SK-N-SH treated with all-trans-retinoic acid at 6 μM for 48 hours (cell line): ENCODE results near the gene ANKEF1.

Experiments used
- ATAC-seq: fragments of 200-7000 bp; cut with Tn5 transposase; 3 replicates; pipeline ENCODE4 v1.9.1; 2020; ENCODE audit warnings: mild to moderate bottlenecking, moderate library complexity
- ARNTL ChIP-seq: fragments of 450-650 bp; formaldehyde crosslinking; IDR thresholded peaks from 2 replicates; pipeline ENCODE4 v1.5.0; 2020; ENCODE audit warnings: low read depth, mild to moderate bottlenecking, moderate library complexity, borderline replicate concordance
- BACH2 ChIP-seq: fragments of 250-450 bp; sonication (Bioruptor Pico); IDR thresholded peaks from 2 replicates; pipeline ENCODE4 v1.9.0; 2021; ENCODE audit warnings: mild to moderate bottlenecking, borderline replicate concordance
- ESRRG ChIP-seq: fragments of 250-450 bp; sonication (Bioruptor Pico); IDR thresholded peaks from 2 replicates; pipeline ENCODE4 v1.6.1; 2021; ENCODE audit warnings: mild to moderate bottlenecking
- OSR1 ChIP-seq: fragments of 250-450 bp; sonication (Bioruptor Pico); IDR thresholded peaks from 2 replicates; pipeline ENCODE4 v1.8.0; 2022; ENCODE audit warnings: moderate library complexity, mild to moderate bottlenecking, inconsistent platforms
- PATZ1 ChIP-seq: fragments of 250-450 bp; sonication (Bioruptor Pico); IDR thresholded peaks from 2 replicates; pipeline ENCODE4 v1.8.0; 2020; ENCODE audit warnings: mild to moderate bottlenecking, moderate library complexity, borderline replicate concordance
- PPARA ChIP-seq: fragments of 250-450 bp; sonication (Bioruptor Pico); IDR thresholded peaks from 2 replicates; pipeline ENCODE4 v1.5.0; 2020; ENCODE audit warnings: mild to moderate bottlenecking, borderline replicate concordance
- RARB ChIP-seq: fragments of 250-450 bp; sonication (Bioruptor Pico); IDR thresholded peaks from 2 replicates; pipeline ENCODE4 v1.8.0; 2021; ENCODE audit warnings: mild to moderate bottlenecking, moderate library complexity
- SNAI2 ChIP-seq: fragments of 250-450 bp; sonication (Bioruptor Pico); IDR thresholded peaks from 2 replicates; pipeline ENCODE4 v1.5.0; 2020; ENCODE audit warnings: mild to moderate bottlenecking, moderate library complexity
- TOX ChIP-seq: fragments of 250-450 bp; sonication (Bioruptor Pico); IDR thresholded peaks from 2 replicates; pipeline ENCODE4 v1.8.0; 2021; ENCODE audit warnings: mild to moderate bottlenecking, moderate library complexity, borderline replicate concordance
- ZC3H10 ChIP-seq: fragments of 250-450 bp; sonication (Bioruptor Pico); IDR thresholded peaks from 2 replicates; pipeline ENCODE4 v1.5.1; 2021; ENCODE audit warnings: mild to moderate bottlenecking, moderate library complexity
- TF ChIP-seq, protein P1 (sequence below): fragments of 250-450 bp; sonication (Bioruptor Pico); IDR thresholded peaks from 2 replicates; pipeline ENCODE4 v1.5.1; 2020; ENCODE audit warnings: low read depth, mild to moderate bottlenecking, moderate library complexity

ANKEF1 gene

DNA sequence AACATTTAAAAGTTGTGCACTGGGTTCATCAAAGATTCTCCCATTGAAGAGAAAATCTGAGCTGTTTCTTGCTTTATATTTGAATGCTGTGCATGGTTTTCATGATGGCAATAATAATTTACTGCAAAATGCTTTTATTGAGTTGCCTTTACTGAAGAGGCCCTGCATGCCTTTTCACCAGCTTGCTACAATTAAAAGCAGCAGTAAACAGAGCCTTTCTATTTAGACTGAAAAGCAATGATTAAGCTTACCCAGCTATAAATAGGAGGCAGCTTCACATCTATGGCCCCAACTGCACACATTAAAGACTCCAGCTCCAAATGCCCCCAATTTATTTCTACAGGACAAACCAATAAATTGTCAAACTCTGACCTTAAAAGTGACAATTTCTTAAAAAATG, 70.3 kb downstream of the ANKEF1 start:
- no peak for ATAC-seq
- TF ChIP-seq ESRRG (CRISPR knock-in tag) (no peak), TOX (CRISPR knock-in tag) (no peak), OSR1 (CRISPR knock-in tag) (no peak), ARNTL (CRISPR knock-in tag) (no peak), ZC3H10 (CRISPR knock-in tag) (no peak), BACH2 (CRISPR knock-in tag) (no peak), RARB (CRISPR knock-in tag) (no peak), PATZ1 (CRISPR knock-in tag) (no peak), PPARA (no peak), SNAI2 (CRISPR knock-in tag) (no peak)
- TF ChIP-seq, protein P1, sequence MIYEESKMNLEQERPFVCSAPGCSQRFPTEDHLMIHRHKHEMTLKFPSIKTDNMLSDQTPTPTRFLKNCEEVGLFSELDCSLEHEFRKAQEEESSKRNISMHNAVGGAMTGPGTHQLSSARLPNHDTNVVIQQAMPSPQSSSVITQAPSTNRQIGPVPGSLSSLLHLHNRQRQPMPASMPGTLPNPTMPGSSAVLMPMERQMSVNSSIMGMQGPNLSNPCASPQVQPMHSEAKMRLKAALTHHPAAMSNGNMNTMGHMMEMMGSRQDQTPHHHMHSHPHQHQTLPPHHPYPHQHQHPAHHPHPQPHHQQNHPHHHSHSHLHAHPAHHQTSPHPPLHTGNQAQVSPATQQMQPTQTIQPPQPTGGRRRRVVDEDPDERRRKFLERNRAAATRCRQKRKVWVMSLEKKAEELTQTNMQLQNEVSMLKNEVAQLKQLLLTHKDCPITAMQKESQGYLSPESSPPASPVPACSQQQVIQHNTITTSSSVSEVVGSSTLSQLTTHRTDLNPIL, result no peak
- TF ChIP-seq, all 23 proteins: peak for 0
